Ovary (tissue), 9 donors: Measurements from ENCODE around the gene SPATA2. TPM values are rescaled to one million over a fixed set of nuclear protein-coding genes. Genes with fewer than 3 reads are reported as not detected.
"Not testable (repeated sequence)": the region's sequence is repeated elsewhere in the genome, so short reads cannot be mapped to it uniquely, and the experiment has no call there.

Experiments used
- DNase-seq, 5 donors: peaks; one replicate each; pipeline ENCODE4 v3.0.0-alpha.2; 2019 to 2020
- H3K27ac ChIP-seq, 2 donors: fragments of 200-600 bp; one replicate each; pipeline versions ENCODE4 v1.5.1 to v1.8.0; 2019 to 2022
- H3K27me3 ChIP-seq: fragments of 200-600 bp; one replicate; pipeline ENCODE4 v1.8.0; 2022
- H3K36me3 ChIP-seq: fragments of 200-600 bp; sonication (generic); one replicate; pipeline ENCODE4 v1.5.1; 2019
- H3K4me1 ChIP-seq: one replicate; pipeline ENCODE4 v1.8.1; 2013; ENCODE audit warnings: mild to moderate bottlenecking, moderate library complexity; ENCODE audit not compliant: insufficient read depth
- H3K4me3 ChIP-seq: fragments of 200-600 bp; sonication (generic); one replicate; pipeline ENCODE4 v1.5.1; 2017
- H3K9me3 ChIP-seq, 2 donors: fragments of 200-600 bp in 1 of 2; sonication (generic) in 1 of 2; one replicate each; pipeline versions ENCODE4 v1.5.1 to v1.8.1; 2013 to 2019; ENCODE audit warnings: mild to moderate bottlenecking in 1 of 2, moderate library complexity in 1 of 2
- CTCF ChIP-seq, 3 donors: fragments of 450-650 bp in 2 of 3; fragments of 200-600 bp in 1 of 3; IDR thresholded peaks; one replicate each; pipeline versions ENCODE4 v1.5.1 to v1.8.0; 2016 to 2022; ENCODE audit warnings: antibody characterized with exemption in 3 of 3, mild to moderate bottlenecking in 1 of 3
- EP300 ChIP-seq: sonication (generic); formaldehyde crosslinking; IDR thresholded peaks from one replicate; pipeline ENCODE4 v1.6.1; 2017; ENCODE audit warnings: antibody characterized with exemption
- POLR2A ChIP-seq: fragments of 450-650 bp; IDR thresholded peaks from one replicate; pipeline ENCODE4 v1.6.1; 2017; ENCODE audit warnings: antibody characterized with exemption, mild to moderate bottlenecking, moderate library complexity
- WGBS, 3 donors: extraction: QIAGEN DNeasy Blood & Tissue Kit in 1 of 3; methylation state at CpG; one replicate each; pipeline versions ENCODE4 v1.1.5 to v1.1.7; 2013 to 2017; 5-methylcytosine and 5-hydroxymethylcytosine counted together
- intact Hi-C, 4 donors: fragments of 100-400 bp; cut with DNase I; formaldehyde crosslinking; loops; one replicate each; pipeline versions ENCODE4 v1.11.0 to v1.15.1; 2022 to 2023
- polyA plus RNA-seq, 2 donors: library from polyadenylated mRNA; stranded (reverse); fragments of 200-250 nt in 1 of 2; fragments of 350-450 nt in 1 of 2; fragmentation: Illumina TruSeq in 1 of 2; extraction: RNeasy Lipid Tissue Mini Kit (QIAGEN cat#74804) in 1 of 2; gene quantifications; one replicate each; pipeline ENCODE4 v1.2.3, GENCODE V29; 2013 to 2014
- total RNA-seq, 7 donors: library from RNA; depleted of rRNA in 2 of 7; stranded (reverse); fragments of >200 nt in 2 of 7; fragmentation: NEBNext Ultra II Directional in 3 of 7; extraction: Animal tissue kit (Norgen Biotek cat#: 25700) in 3 of 7; gene quantifications; one replicate each; pipeline versions ENCODE4 v1.1.0 to v1.2.4, GENCODE V29; 2016 to 2023
- donor health status: DM: no; HTN: no; CAD: no; lungs with moderate emphysema.
- donor health status: DM: no; HTN: no; CAD: no.
- donor health status: Bipolar disorder and iron deficiency.
- donor health status: DM: yes; HTN: yes; CAD: no.
- donor health status: DM: no; HTN: no; CAD: no.
- donor health status: DM: yes; HTN: yes; CAD: no.

The SPATA2 gene
- total and polyA plus RNA-seq, 9 donors, result 2.3 to 9.8 (median 6.3) TPM

- Histone ChIP-seq H3K4me3 (no peak overlapping the region), H3K9me3 (no peaks in the 10 kb centered on the region), H3K27ac (no peak overlapping the region), H3K27me3 (no peaks in the 10 kb centered on the region), H3K36me3 (no peaks in the 10 kb centered on the region), H3K4me1 (no peaks in the 10 kb centered on the region)
- WGBS, 3 donors, result 90 to 96% (median 95%) methylated on average over 6 of the region's 6 CpGs
- intact Hi-C loops, result no loop called here
- no peak for DNase-seq
- TF ChIP-seq CTCF (IDR thresholded peaks at IDR 0.05) (no peak), EP300 (no peak), POLR2A (no peak)
Measured at GRCh38 chr20:49863666-49864065, 51.7 kb downstream of the SPATA2 start.

- Histone ChIP-seq H3K4me1 (no peaks in the 10 kb centered on the region), H3K9me3 (no peaks in the 10 kb centered on the region), H3K36me3 (no peaks in the 10 kb centered on the region), H3K27me3 (no peaks in the 10 kb centered on the region), H3K4me3 (no peak overlapping the region), H3K27ac (no peak overlapping the region)
- no peak for DNase-seq
- 80 to 88% (median 86%) methylated on average over 6 of the region's 6 CpGs for WGBS, 3 donors
- TF ChIP-seq CTCF (IDR thresholded peaks at IDR 0.05) (no peak), EP300 (no peak), POLR2A (no peak)
- intact Hi-C loops, result no loop called here
Measured at GRCh38 chr20:49862607-49863200, 52.6 kb downstream of the SPATA2 start.

- DNase-seq, H3K4me3 ChIP-seq, H3K27ac ChIP-seq, H3K27me3 ChIP-seq, intact Hi-C loops, H3K9me3 ChIP-seq, H3K4me1 ChIP-seq, H3K36me3 ChIP-seq: not testable (repeated sequence)
- 93 to 94% (median 93%) methylated on average over 3 of the region's 3 CpGs for WGBS, 3 donors
Measured at GRCh38 chr20:49861232-49861631, 54.1 kb downstream of the SPATA2 start.

GRCh38 chr20:49859807-49860206 lies 55.5 kb downstream of the SPATA2 start:
- intact Hi-C loops, result loop anchor here in 1 of 4 donors (10.0 kb wide), 1 partner anchor 525 kb away; no protein-coding TSS in a partner anchor
- TF ChIP-seq CTCF (IDR thresholded peaks at IDR 0.05) (no peak), EP300 (no peak), POLR2A (no peak)
- DNase-seq, result no peak
- Histone ChIP-seq H3K27ac (no peak overlapping the region), H3K4me3 (no peak overlapping the region), H3K4me1 (no peaks in the 10 kb centered on the region), H3K9me3 (no peaks in the 10 kb centered on the region), H3K27me3 (no peaks in the 10 kb centered on the region), H3K36me3 (no peaks in the 10 kb centered on the region)

GRCh38 chr20:49859011-49859410 lies 56.3 kb downstream of the SPATA2 start:
- Histone ChIP-seq H3K4me1 (no peaks in the 10 kb centered on the region), H3K27ac (no peak overlapping the region), H3K9me3 (no peaks in the 10 kb centered on the region), H3K4me3 (no peak overlapping the region), H3K27me3 (no peaks in the 10 kb centered on the region), H3K36me3 (no peaks in the 10 kb centered on the region)
- no peak for DNase-seq
- intact Hi-C loops, result loop anchor here in 1 of 4 donors (10.0 kb wide), 1 partner anchor 524 kb away; no protein-coding TSS in a partner anchor
- TF ChIP-seq EP300 (no peak), POLR2A (no peak), CTCF (IDR thresholded peaks at IDR 0.05) (no peak)
- WGBS, 3 donors, result 84 to 90% (median 85%) methylated on average over 6 of the region's 6 CpGs
